Stimulated activated CD4-positive, alpha-beta T cell treated with anti-CD3 and anti-CD28 coated beads, TNF-alpha, amount 100 ng/mL, for 4 hours (primary cell): ENCODE measurements around the gene DCAF12L2.
"Not testable (repeated sequence)": the region's sequence is repeated elsewhere in the genome, so short reads cannot be mapped to it uniquely, and the experiment has no call there.

Experiments used
- DNase-seq, 3 experiments: peaks; one replicate each; pipeline ENCODE4 v3.0.0-alpha.2; 2020; ENCODE audit warnings: low read depth in 3 of 3

Gene DCAF12L2

GRCh38 chrX:126165721-126166461 is at the start of gene DCAF12L2:
Gene DCAF12L2 (minus strand): TSS chrX:126166289. CDS start chrX:126165924, 365 bp downstream.
- DNase-seq: no peak

- not testable (repeated sequence) for DNase-seq
Measured at GRCh38 chrX:126190888-126191287, 24.8 kb upstream of the DCAF12L2 start.

GRCh38 chrX:126177133-126177840 is 11.2 kb upstream of the DCAF12L2 start:
- DNase-seq: no peak

GRCh38 chrX:126170720-126171119 is 4.6 kb upstream of the DCAF12L2 start:
- no peak for DNase-seq

GRCh38 chrX:126167560-126167959 is 1.5 kb upstream of the DCAF12L2 start:
- DNase-seq: no peak

- DNase-seq: no peak
Measured at GRCh38 chrX:126165401-126165720, 728 bp downstream of the DCAF12L2 start.

- DNase-seq: no peak
Measured at GRCh38 chrX:126164689-126165400, 1.2 kb downstream of the DCAF12L2 start.

GRCh38 chrX:126164226-126164625 is 1.9 kb downstream of the DCAF12L2 start:
- no peak for DNase-seq

GRCh38 chrX:126141014-126141413 is 25.1 kb downstream of the DCAF12L2 start:
- no peak for DNase-seq

GRCh38 chrX:126137899-126138298 is 28.2 kb downstream of the DCAF12L2 start:
- DNase-seq: no peak

GRCh38 chrX:126124721-126125120 is 41.4 kb downstream of the DCAF12L2 start:
- no peak for DNase-seq
